Measurements from ENCODE around the gene CMTM3. TPM values are rescaled to one million over a fixed set of nuclear protein-coding genes. Genes with fewer than 3 reads are reported as not detected.
A peak's percentile ranks its signal among the peaks of the same experiment; 100 is the strongest.
"Not testable (repeated sequence)": the region's sequence is repeated elsewhere in the genome, so short reads cannot be mapped to it uniquely, and the experiment has no call there.

CMTM3 gene
- total RNA-seq, 4 donors from 2014 or later, result 4.9 to 15.7 (median 11.3) TPM

DNA sequence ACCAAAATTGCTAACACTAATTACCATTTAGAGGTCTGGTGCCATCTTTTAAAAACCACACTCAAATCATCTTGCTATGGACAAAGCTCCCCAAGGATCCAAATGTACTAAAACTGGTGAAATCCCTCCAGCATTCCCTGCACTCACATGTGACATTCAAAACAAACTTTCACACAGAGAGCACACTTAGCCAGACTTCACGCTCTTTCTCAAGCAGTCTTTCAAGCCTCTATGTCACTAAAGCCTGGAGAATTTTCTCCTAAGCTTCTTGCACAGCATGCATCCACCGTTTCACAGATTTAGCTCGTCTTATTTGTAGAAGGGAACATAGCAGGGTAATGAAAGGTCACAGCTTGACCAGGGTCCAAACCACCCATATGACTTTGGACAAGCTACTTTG lies 19.3 kb downstream of the CMTM3 start:
- no peak for TF ChIP-seq POLR2A (IDR thresholded peaks at IDR 0.05)
- TF ChIP-seq, protein P1, sequence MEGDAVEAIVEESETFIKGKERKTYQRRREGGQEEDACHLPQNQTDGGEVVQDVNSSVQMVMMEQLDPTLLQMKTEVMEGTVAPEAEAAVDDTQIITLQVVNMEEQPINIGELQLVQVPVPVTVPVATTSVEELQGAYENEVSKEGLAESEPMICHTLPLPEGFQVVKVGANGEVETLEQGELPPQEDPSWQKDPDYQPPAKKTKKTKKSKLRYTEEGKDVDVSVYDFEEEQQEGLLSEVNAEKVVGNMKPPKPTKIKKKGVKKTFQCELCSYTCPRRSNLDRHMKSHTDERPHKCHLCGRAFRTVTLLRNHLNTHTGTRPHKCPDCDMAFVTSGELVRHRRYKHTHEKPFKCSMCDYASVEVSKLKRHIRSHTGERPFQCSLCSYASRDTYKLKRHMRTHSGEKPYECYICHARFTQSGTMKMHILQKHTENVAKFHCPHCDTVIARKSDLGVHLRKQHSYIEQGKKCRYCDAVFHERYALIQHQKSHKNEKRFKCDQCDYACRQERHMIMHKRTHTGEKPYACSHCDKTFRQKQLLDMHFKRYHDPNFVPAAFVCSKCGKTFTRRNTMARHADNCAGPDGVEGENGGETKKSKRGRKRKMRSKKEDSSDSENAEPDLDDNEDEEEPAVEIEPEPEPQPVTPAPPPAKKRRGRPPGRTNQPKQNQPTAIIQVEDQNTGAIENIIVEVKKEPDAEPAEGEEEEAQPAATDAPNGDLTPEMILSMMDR (IDR thresholded peaks at IDR 0.05), result no peak
- no peak for DNase-seq

DNA sequence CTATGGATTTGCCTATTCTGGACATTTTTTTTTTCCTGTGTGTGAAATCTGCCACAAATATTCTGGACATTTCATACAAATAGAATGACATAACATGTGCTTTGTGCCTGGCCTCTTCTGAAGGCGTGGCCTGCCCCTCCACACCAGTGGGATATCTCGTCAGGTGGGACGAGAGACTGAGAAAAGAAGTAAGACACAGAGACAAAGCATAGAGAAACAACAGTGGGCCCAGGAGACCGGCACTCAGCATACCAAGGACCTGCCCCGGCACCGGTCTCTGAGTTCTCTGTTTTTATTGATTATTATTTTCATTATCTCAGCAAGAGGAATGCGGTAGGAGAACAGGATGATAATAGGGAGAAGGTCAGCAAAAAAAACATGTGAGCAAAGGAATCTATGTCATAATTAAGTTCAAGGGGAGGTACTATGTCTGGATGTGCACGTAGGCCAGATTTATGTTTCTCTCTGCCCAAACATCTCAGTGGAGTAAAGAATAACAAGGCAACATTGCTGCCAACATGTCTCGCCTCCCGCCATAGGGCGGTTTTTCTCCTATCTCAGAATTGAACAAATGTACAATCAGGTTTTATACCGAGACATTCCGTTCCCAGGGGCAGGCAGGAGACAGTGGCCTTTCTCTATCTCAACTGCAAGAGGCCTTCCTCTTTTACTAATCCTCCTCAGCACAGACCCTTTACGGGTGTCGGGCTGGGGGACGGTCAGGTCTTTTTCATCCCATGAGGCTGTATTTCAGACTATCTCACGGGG lies 23.3 kb downstream of the CMTM3 start:
- not testable (repeated sequence) for H3K4me1 ChIP-seq, H3K27ac ChIP-seq, H3K9me3 ChIP-seq, H3K27me3 ChIP-seq, H3K4me3 ChIP-seq
- H3K36me3 ChIP-seq, result peaks cover 0 to 12% (median 0%) of the 10 kb centered on the region in 3 donors
- DNase-seq, result peak in 1 of 3 donors; percentile 5

More for the DNA sequence above, 19.3 kb downstream of the CMTM3 start:
- H3K27ac ChIP-seq, result no peak overlapping the region
- peaks cover 0 to 25% (median 0%) of the 10 kb centered on the region in 3 donors for H3K36me3 ChIP-seq
- H3K4me1 ChIP-seq, result no peaks in the 10 kb centered on the region
- H3K9me3 ChIP-seq, result no peaks in the 10 kb centered on the region
- no peak overlapping the region for H3K4me3 ChIP-seq
- no peaks in the 10 kb centered on the region for H3K27me3 ChIP-seq

DNA sequence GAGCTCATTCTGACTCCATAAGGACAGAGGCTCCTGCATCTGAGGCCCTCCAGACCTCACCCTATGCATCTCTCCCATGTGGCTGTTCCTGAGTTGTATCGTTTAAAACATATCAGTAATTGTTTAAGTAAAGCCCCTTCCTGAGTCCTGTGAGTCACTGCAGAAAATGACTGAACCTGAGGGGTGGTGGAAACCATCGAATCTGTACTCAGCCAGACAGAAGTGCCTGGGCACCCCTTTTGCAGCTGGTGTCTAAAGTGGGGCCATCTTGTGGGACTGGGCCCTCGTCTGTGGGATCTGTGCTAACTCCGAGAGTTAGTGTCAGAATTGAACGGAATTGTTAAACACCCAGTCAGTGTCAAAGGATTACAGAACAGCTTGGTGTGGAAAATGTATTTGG lies 25.4 kb downstream of the CMTM3 start:
- Histone ChIP-seq H3K4me3 (no peak overlapping the region), H3K9me3 (no peaks in the 10 kb centered on the region), H3K4me1 (no peaks in the 10 kb centered on the region), H3K27ac (no peak overlapping the region), H3K27me3 (no peaks in the 10 kb centered on the region), H3K36me3 (peaks cover 0 to 3% (median 0%) of the 10 kb centered on the region in 3 donors)
- TF ChIP-seq POLR2A (IDR thresholded peaks at IDR 0.05), result no peak
- peak in 1 of 3 donors; percentile 8 for DNase-seq

DNA sequence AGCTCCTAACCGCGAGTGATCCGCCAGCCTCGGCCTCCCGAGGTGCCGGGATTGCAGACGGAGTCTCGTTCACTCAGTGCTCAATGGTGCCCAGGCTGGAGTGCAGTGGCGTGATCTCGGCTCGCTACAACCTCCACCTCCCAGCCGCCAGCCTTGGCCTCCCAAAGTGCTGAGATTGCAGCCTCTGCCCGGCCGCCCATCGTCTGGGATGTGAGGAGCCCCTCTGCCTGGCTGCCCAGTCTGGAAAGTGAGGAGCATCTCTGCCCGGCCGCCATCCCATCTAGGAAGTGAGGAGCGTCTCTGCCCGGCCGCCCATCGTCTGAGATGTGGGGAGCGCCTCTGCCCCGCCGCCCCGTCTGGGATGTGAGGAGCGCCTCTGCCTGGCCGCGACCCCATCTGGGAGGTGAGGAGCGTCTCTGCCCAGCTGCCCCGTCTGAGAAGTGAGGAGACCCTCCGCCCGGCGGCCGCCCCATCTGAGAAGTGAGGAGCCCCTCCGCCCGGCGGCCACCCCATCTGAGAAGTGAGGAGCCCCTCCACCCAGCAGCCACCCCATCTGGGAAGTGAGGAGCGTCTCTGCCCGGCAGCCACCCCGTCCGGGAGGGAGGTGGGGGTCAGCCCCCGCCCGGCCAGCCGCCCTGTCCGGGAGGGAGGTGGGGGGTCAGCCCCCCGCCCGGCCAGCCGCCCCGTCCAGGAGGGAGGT lies 26.2 kb downstream of the CMTM3 start:
- not testable (repeated sequence) for H3K4me3 ChIP-seq, H3K9me3 ChIP-seq, DNase-seq, H3K4me1 ChIP-seq, H3K36me3 ChIP-seq, H3K27me3 ChIP-seq, H3K27ac ChIP-seq

DNA sequence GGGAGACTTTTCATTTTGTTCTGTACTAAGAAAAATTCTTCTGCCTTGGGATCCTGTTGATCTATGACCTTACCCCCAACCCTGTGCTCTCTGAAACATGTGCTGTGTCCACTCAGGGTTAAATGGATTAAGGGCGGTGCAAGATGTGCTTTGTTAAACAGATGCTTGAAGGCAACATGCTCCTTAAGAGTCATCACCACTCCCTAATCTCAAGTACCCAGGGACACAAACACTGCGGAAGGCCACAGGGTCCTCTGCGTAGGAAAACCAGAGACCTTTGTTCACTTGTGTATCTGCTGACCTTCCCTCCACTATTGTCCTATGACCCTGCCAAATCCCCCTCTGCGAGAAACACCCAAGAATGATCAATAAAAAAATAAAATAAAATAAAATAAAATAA lies 27.1 kb downstream of the CMTM3 start:
- H3K27ac ChIP-seq, H3K27me3 ChIP-seq, DNase-seq, H3K4me1 ChIP-seq, H3K36me3 ChIP-seq, H3K4me3 ChIP-seq, H3K9me3 ChIP-seq: not testable (repeated sequence)

DNA sequence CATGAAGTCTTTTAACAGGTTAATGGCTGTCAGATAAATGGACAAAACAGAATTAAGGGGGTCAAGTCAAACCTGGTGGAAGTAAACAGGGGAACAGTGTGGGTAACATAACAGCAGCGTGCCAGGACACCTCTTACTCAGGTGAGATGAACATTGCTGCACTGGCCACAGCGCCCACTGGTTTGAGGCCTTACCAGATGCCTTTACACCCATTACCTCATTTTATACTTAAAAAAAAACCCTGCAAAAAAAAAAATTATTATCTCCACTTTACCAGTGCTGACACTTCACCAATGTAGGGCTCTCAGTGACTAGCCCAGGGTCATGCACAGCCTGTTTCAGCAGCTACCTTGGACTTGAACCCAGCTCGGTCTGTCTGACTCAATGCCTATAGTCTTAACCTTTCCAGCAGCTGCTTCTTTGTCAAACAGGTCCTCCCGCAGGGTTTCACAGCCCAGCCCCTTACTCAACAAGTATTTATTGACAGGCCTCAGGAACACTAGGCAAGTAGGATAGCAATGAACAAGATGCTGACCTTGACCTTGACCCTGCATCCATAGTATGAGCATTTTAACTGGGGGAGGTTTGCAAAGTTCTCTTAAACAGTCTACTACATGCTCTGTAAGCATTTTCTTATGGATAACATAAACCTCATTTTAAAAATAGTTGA lies 30.2 kb downstream of the CMTM3 start:
- DNase-seq, result peak in 1 of 3 donors; percentile 20
- Histone ChIP-seq H3K4me3 (no peak overlapping the region), H3K27ac (no peak overlapping the region)

DNA sequence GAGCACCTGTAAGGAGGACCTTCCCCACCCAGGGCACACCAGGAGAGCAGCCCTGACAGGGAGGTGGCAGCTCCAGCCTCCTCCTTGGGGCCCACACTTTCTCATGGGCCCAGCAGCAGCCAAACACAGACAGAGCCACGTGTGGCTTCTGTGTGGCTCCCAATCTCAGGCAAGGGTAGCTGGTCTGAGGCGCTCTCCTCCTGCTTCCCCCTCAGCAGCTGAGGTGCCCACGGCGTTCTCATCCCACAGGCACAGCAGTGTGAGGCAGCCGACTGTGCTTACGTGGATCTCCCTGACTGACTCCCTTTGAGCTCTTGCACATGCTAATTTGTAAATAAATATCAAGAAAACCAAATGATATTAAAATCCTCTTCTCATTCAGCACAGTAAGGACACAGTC lies 30.9 kb downstream of the CMTM3 start:
- H3K9me3 ChIP-seq, result no peaks in the 10 kb centered on the region
- no peaks in the 10 kb centered on the region for H3K36me3 ChIP-seq
- peak in 1 of 3 donors; percentile 28 for DNase-seq
- H3K27ac ChIP-seq, result no peak overlapping the region
- H3K4me3 ChIP-seq, result no peak overlapping the region
- no peak for TF ChIP-seq POLR2A (IDR thresholded peaks at IDR 0.05)
- TF ChIP-seq, protein P1 (IDR thresholded peaks at IDR 0.05), result no peak
- no peaks in the 10 kb centered on the region for H3K4me1 ChIP-seq
- no peaks in the 10 kb centered on the region for H3K27me3 ChIP-seq

More for the DNA sequence above, 30.2 kb downstream of the CMTM3 start:
- H3K36me3 ChIP-seq, result no peaks in the 10 kb centered on the region
- TF ChIP-seq, protein P1 (IDR thresholded peaks at IDR 0.05), result no peak
- no peak for TF ChIP-seq POLR2A (IDR thresholded peaks at IDR 0.05)
- no peaks in the 10 kb centered on the region for H3K9me3 ChIP-seq
- H3K27me3 ChIP-seq, result no peaks in the 10 kb centered on the region
- no peaks in the 10 kb centered on the region for H3K4me1 ChIP-seq
